Right ventricle myocardium superior (tissue), 1 donor: ENCODE measurements around the gene MBNL2. TPM values are rescaled to one million over a fixed set of nuclear protein-coding genes. Genes with fewer than 3 reads are reported as not detected.
"Not testable (repeated sequence)": the region's sequence is repeated elsewhere in the genome, so short reads cannot be mapped to it uniquely, and the experiment has no call there.

Experiments used
- ATAC-seq: fragments of 200-7000 bp; cut with Tn5 transposase; one replicate; pipeline ENCODE4 v1.9.1; 2020; ENCODE audit warnings: mild to moderate bottlenecking; ENCODE audit not compliant: poor library complexity
- DNase-seq: peaks from one replicate; pipeline ENCODE4 v3.0.0-alpha.2; 2020
- intact Hi-C: fragments of 100-400 bp; cut with DNase I; formaldehyde crosslinking; loops from one replicate; pipeline ENCODE4 v1.11.2; 2022
- total RNA-seq: library from RNA; stranded (reverse); fragmentation: NEBNext Ultra II Directional; extraction: Animal tissue kit (Norgen Biotek cat#: 25700); gene quantifications from one replicate; pipeline ENCODE4 v1.2.1, GENCODE V29; 2021
- donor health status: DM: no; HTN: yes; CAD: no; lungs with severe emphysema.

MBNL2 gene
- total RNA-seq, 1 donor from 2014 or later = 69.3 TPM

DNA sequence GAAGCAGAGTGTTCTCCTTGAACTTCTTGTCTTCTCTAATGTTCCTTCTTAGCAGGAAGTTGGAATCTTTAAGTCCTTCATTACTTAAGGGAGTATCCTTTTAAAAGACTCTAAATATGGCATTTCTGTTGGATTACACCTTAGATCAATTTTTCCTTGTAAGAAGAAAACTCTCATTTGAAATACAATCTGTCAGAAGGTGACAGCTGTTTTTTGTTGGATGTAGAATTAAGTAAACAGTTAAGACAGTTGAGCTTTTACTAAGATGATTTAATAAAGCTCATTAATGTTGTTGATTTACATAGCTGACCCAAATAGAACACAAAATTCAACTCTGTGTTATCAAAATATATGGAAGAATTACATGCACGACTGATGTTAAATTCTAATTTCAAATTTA lies 16.7 kb upstream of the MBNL2 start:
- intact Hi-C loops = no loop called here
- DNase-seq (no peak), ATAC-seq (no peak)

DNA sequence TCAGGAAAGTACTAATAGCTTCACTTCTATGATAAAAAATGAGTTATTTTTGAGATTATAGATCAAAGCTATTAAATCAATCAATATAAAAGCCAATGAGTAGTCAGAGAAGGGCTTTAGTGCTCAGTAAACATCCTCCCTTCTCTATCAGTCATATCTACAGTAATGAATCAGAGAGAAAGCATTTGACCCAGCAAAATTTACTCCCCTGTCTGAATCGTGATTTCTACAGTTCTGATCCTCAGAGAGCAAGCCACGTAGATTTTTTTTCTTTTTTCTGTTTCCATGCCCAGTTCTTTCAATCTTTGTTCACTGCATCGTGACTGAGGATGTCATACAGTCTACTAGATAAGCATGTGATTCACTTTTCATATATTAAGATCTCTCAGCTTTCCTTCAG lies 16.2 kb upstream of the MBNL2 start:
- DNase-seq (no peak), ATAC-seq (no peak)
- intact Hi-C loops = no loop called here

DNA sequence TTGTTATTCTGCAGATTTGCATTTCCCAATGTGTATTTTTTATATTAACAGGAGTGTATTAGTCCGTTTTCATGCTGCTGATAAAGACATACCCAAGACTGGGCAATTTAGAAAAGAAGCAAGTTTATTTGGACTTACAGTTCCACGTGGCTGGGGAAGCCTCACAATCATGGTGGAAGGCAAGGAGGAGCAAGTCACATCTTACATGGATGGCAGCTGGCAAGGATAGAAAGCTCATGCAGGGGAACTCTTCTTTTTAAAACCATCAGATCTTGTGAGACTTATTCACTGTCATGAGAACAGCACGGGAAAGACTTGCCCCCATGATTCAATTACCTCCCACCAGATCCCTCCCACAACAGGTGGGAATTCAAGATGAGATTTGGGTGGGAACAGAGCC lies 14.9 kb upstream of the MBNL2 start:
- ATAC-seq, intact Hi-C loops, DNase-seq: not testable (repeated sequence)

DNA sequence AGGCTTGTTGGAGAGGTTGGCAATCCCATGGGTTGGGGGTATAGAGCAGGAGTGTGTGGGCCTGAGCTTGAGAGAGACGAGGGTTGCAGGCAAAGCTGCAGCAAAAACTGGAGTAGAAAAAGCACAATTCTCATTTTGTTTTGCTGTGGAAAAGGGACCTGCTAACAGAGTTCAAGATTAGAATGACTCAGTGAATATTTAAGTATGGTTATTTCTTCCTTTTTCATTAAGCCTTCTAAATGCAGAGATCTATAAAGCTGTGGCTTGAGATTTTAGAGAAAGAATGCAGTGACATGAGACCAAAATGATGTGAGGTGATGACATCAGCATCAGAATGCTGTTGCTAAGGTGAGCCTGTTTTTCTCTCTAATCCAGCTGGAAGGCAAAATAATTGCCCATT lies 10.8 kb upstream of the MBNL2 start:
- ATAC-seq (no peak), DNase-seq (no peak)
- intact Hi-C loops = no loop called here

DNA sequence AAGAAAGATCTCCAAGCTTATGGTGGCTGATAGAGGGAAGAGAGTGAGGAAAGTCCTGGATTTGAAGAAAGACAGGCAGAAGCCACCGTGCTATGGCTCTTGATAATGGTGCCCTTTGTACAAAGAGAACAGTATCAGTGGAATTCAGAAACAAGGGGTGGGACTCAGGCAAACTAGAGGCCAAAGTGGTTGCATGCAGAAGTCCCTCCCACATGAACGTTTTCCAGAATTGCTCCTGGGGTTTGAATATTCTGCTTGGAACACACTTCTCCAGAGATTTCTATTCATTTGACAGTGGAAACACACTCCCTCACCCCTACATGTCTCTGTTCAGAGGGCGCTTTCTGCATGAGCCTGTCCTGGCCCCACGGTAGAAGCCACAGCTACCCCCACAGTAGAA lies 10.1 kb upstream of the MBNL2 start:
- ATAC-seq (peak; percentile 65), DNase-seq (no peak)
- intact Hi-C loops = loop anchor here (2.0 kb wide), 1 partner anchor 101 kb away; no protein-coding TSS in a partner anchor

DNA sequence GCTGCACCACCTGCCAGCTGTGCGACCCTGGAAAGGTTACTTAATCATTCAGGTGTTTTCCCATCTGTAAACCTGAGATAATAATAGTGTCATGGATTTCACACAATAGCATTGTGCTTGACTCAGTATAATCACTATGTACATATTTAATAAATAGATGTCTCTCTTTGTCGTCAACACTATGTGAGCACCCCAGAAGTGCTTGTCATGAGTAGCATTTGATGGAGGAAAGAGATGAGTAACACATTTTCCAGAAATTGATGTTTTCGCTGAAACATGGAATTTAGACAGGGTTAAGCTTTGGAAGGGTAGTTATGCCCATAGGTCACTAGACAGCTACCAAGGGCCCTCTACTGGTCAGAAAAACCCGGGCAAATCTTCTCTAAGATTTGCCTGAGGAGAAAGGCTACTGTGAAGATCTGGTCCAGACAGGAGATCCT lies 9.5 kb upstream of the MBNL2 start:
- intact Hi-C loops = loop anchor here (2.0 kb wide), 1 partner anchor 102 kb away; no protein-coding TSS in a partner anchor
- peak; percentile 87 for ATAC-seq
- no peak for DNase-seq

DNA sequence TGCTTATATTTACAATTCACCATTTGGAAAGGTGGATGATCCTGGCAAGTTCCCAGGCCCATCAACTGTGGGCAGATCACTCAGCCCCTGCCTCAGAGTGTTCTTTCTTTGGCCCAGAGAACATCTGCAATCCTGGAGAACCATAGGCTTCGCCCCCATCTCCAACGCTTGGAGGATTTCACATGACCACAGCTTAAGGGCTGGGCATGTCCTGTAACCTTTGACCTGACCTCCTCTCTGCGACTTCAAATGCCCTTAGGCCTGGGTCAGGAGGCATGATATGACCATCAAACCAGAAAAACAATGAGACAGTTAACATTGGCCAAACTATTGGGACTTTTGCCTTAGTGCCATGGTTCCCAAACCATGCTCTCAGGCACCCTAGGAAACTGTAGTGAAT lies 7.2 kb upstream of the MBNL2 start:
- no peak for ATAC-seq
- DNase-seq = no peak
- intact Hi-C loops = no loop called here

DNA sequence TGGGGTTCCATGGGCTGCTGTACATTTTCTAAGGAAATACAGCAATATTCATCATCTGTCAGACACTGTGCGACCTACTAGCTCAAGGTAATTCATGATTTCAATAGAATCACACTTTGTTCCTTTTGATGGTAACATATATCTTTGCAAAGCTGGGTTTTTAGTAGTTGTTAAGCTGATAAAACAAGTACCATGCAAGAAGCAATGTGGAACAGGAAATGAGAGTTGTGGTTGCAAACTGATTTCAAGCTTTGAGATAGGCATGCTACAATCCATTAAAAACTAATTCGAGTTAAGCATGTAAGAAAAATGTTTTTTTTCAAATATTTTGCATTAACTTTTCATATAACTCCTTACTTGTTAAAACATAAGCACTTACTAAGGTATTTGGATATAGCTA lies 6.8 kb upstream of the MBNL2 start:
- DNase-seq (no peak), ATAC-seq (no peak)
- intact Hi-C loops = no loop called here

DNA sequence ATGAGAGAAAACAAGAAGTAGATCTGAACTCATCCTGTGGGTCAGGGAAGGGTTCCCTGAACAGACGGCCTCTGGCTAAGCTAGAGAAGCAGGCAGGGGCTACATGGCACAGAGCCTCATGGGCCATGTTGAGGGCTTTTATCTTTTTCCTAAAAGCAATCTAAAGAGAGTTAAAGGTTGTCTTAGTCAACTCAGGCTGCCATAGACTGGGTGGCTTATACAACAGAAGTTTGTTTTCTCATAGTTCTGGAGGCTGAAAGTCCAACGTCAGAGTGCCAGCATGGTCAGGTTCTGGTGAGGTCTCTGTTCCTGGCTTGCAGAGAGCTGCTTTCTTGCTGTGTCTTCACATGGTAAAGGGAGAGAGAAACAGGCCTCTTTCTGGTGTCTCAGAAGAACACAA lies 2.9 kb upstream of the MBNL2 start:
- intact Hi-C loops = no loop called here
- no peak for DNase-seq
- ATAC-seq = no peak

DNA sequence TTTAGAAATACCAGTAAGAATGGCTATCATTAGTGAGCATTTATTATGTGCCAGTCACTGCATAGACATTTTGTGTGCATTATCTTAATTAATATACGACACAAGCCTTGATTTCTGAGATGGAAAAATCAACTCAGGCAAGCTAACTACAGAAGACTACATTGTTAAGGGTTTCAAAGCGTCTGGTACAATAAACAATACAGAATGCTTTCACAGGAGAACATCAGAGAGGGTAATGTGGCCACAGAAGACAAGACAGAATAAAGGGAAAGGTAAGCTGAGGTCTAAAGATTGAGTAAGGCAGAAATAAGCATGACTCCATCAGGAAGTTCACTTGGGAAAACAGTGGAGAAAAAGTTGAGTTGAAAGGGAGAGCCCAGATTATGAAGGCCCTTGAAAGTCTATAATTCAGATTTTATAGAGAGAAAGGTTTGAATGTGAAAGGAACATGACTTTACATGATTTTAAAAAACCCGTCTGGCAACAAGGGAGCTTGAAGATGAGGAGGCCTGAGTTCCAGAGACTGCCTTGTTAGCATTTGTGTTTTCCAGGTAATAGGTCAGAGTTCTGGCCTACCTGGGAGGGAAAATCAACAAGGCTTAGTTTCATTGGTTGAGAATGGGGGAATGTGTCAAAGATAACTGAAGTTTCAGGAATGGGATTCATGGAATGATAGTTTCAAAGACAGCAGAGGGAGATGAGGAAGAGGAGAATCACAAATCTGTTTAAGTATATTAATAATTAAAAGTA lies 1.8 kb upstream of the MBNL2 start:
- ATAC-seq (no peak), DNase-seq (no peak)
- intact Hi-C loops = loop anchor here (5.0 kb wide), 2 partner anchors 122 to 137 kb away; no protein-coding TSS in a partner anchor

DNA sequence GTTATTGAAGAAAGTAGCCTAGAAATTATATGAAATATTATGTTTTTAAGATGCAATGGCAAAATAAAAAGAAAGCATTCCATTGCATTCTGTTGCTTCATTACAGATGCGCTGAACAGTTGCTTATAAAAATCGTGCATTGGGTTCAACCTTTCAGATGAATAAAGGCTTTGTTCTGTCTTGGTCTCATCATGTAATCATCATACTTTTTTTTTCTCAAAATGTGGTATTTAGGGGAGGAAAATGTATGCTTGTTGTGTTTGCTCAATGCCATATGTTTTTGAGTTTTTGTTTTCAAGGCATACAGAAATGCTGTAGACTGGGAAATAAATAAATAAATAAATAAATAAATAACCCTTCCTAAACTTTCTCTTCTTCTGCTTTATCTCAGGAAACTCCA lies 1.1 kb upstream of the MBNL2 start:
- no peak for DNase-seq
- no peak for ATAC-seq
- intact Hi-C loops = loop anchor here (5.0 kb wide), 2 partner anchors 121 to 136 kb away; no protein-coding TSS in a partner anchor

DNA sequence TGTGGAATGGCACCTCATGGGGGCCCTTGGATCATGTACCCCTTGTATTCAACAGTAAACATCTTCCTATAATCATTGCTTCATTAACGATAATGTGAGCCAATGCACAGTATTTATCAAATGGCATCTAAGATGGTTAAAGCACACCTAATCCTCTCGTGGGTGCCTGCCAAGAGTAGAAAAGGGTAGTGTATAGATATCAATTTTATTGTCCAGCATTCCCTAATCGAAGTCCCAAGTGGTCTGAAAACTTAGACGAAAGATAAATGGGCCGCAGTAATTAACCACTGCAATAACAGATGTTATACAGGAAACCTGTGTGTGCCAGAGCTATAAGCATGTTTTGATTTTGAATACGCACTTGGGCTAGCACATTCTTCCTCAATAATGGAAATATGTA lies 667 bp upstream of the MBNL2 start:
- intact Hi-C loops = loop anchor here (5.0 kb wide), 2 partner anchors 121 to 136 kb away; no protein-coding TSS in a partner anchor
- no peak for ATAC-seq
- no peak for DNase-seq

DNA sequence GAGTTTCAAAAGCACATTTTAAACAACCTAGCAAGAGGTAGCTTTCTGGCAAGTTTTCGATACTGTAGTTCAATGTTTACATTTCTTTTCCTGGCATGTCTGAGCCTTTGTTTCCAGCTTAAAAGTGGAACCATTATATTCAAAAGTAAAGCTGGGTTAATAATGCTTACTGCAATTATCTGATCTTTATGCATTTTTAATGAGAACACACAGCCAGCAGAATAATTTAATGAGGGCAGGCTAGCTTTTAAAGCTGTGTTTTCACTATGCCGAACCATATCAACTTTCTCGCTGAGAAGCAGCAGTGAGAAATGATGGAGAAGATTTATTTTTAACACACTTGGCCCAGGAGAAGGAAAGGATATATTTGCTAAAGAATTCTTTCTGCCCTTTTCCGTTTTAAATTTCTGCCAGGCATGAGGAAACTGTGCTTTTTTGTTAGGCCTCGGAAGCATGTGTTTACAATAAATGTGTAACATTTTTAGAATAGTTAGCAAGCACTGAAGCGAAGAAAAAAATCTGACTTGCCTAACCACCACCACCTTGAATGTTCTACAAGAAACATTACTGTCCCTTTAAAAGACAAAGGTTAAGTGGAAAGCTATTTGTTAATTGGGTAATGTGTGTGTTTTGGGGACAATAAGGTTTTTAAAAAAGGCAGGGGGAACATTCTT lies 1.0 kb downstream of the MBNL2 start:
- ATAC-seq (peak; percentile 11), DNase-seq (no peak)
- intact Hi-C loops = loop anchor here (5.0 kb wide), 2 partner anchors 119 to 134 kb away; no protein-coding TSS in a partner anchor

DNA sequence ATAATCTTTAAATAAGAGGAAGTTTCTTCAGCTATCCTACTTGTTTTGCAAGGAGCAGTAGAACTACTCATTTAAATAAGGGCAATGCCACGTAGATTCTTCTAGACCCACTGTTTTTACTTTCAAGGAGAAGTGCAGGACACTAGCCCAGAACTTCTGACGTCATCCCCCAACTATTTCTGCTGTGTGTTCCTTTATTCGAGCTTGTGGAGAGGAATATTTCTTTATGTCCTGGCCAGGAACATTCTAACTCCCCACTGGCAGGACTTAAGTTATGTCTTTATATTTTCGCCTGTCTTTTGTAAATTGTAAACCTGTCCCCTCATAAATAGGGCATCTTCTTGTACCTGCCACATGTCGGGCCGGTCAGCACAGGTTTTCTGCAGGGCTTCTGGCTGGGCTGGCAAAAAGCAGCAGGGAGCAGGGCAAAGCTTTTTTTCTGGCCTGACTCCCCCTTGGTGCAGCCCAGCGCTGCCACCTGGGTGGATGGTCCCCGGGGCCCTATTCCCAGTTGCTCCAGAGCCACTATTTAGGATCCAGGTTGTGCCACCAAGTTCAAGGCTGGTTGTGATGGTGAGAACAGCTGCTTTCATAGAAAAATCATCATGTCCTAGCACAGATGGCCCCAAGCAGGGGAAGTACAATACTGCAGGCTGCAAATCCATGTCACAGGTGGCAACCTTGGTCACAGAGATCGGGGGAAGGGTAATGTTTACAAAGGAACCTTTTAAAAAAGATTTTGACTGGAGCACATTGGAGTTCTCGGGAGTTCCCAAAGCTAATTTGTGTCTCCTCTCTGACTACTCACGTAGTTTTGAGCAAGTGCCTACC lies 1.8 kb downstream of the MBNL2 start:
- intact Hi-C loops = loop anchor here (5.0 kb wide), 2 partner anchors 118 to 133 kb away; no protein-coding TSS in a partner anchor
- DNase-seq (peak; percentile 50), ATAC-seq (peak; percentile 71)

DNA sequence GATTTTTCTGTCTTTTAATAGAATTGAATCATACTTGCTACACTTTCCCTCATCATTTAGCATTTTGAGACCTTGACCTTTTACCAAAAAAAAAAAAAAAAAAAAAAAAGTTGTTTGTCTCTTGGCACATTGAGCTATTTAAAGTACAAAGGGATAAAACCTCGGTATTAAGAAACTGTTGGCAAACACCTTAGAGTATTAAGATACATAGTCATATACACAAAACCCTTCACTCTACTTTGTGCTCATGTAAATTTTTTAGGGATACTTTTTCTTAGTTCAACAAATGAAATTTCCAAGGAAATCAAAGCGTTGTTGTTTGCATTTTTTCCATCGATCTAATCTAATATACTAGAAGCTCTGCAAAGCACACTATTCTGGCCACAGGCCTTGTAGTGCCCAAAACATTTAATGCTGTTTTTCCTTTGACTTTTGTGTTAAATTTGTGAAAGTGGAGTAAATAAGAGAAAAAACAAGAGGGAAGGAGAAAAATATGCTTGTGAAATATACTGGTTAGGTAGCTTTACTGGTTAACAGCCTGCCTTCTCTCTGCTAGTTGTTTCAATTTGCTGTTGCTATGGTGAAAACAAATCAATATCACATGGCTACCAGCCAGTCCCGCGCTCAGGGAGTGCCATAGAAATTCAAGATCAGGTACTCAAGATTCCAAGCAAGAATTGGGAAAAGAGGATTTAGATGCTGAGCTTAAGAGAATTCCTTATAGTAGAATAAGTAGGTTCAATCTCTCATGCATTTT lies 2.6 kb downstream of the MBNL2 start:
- ATAC-seq = peak; percentile 30
- peak; percentile 45 for DNase-seq
- intact Hi-C loops = loop anchor here (5.0 kb wide), 2 partner anchors 118 to 133 kb away; no protein-coding TSS in a partner anchor

DNA sequence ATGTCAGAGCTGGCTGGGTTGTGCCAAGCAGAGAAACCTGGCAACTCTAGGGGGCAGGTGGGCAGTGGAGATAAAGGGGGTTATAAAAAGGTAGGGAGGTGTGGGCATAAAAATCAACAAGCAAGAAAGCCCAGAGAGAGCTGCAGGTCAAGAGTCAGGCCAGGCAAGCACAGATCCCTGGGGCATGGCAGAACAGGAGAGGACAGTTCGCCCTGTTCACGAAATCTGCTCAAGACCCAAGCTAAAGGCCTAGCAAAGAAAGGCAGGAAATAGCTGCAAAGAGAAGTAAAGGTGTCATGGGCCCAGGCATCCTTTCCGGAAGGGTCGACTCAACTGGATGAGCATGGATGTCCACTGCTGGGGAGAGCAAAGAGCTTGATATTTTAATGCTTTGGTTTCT lies 3.4 kb downstream of the MBNL2 start:
- no peak for ATAC-seq
- intact Hi-C loops = no loop called here

DNA sequence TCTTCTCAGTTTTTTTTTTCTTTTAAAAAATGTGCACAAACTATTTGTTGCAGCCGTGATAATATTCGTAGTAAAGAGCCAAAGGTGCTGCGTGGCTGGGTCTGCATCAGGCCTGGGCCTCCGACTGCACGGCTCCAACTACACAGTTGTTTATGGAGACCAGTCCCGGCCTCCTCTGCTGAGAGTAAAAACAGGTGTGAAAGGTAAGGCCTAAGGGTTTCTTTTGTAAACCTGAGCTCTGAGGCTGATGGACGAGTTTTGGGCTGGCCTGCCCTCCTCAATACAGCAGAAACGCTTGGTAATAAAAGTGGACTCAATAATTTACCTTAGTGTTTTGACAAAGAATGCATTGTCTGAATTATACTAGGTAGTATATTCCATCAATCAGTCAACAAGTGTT lies 3.9 kb downstream of the MBNL2 start:
- intact Hi-C loops = no loop called here
- DNase-seq (no peak), ATAC-seq (no peak)

More for the DNA sequence above, 3.4 kb downstream of the MBNL2 start:
- DNase-seq = no peak
